Right atrium auricular region (tissue), 2 donors: ENCODE data around the gene TWIST1. TPM values are rescaled to one million over a fixed set of nuclear protein-coding genes. Genes with fewer than 3 reads are reported as not detected.
A peak's percentile ranks its signal among the peaks of the same experiment; 100 is the strongest.

ENCODE experiments used
- DNase-seq: peaks from one replicate; pipeline ENCODE4 v3.0.0-alpha.2; 2019; ENCODE audit warnings: low spot score
- H3K27ac ChIP-seq, 2 donors: fragments of 200-600 bp; sonication (generic); 1 replicate in 1 of 2; 2 replicates in 1 of 2; pipeline ENCODE4 v1.5.1; 2016 to 2019
- H3K27me3 ChIP-seq, 2 donors: fragments of 200-600 bp; sonication (generic); one replicate each; pipeline versions ENCODE4 v1.5.1 to v1.6.0; 2017 to 2019
- H3K36me3 ChIP-seq: fragments of 200-600 bp; sonication (generic); one replicate; pipeline ENCODE4 v1.5.1; 2016
- H3K4me1 ChIP-seq, 2 donors: fragments of 200-600 bp; sonication (generic); one replicate each; pipeline versions ENCODE4 v1.5.1 to v1.6.0; 2017 to 2019
- H3K4me3 ChIP-seq, 2 donors: fragments of 200-600 bp; sonication (generic); 1 replicate in 1 of 2; 2 replicates in 1 of 2; pipeline ENCODE4 v1.5.1; 2017 to 2019; ENCODE audit warnings: mild to moderate bottlenecking in 1 of 2, moderate library complexity in 1 of 2
- H3K9me3 ChIP-seq, 2 donors: fragments of 200-600 bp; sonication (generic); one replicate each; pipeline ENCODE4 v1.5.1; 2019
- CTCF ChIP-seq, 2 donors: fragments of 200-600 bp; sonication (generic); IDR thresholded peaks; one replicate each; pipeline ENCODE4 v1.5.1; 2019; ENCODE audit warnings: antibody characterized with exemption in 2 of 2
- total RNA-seq, 2 donors: library from RNA; depleted of rRNA; stranded (reverse); fragments of >200 nt; gene quantifications; one replicate each; pipeline ENCODE4 v1.1.0, GENCODE V29; 2016

The TWIST1 gene
- total RNA-seq, 2 donors from 2014 or later: 1.9 to 6.2 TPM

- Histone ChIP-seq H3K9me3 (no peaks in the 10 kb centered on the region), H3K4me1 (peaks cover 0 to 17% of the 10 kb centered on the region in 2 donors), H3K27ac (no peak overlapping the region), H3K36me3 (no peaks in the 10 kb centered on the region), H3K27me3 (peaks cover 5 to 25% of the 10 kb centered on the region in 2 donors), H3K4me3 (peak overlapping the region in 1 of 2 donors; percentile 37)
- no peak for DNase-seq
- TF ChIP-seq CTCF (IDR thresholded peaks at IDR 0.05): no peak
These were observed 5.8 kb downstream of the TWIST1 start for GRCh38 chr7:19111474-19112273.

GRCh38 chr7:19110776-19111175, 6.7 kb downstream of the TWIST1 start:
- TF ChIP-seq CTCF (IDR thresholded peaks at IDR 0.05): no peak
- H3K4me3 ChIP-seq: no peak overlapping the region
- peaks cover 5 to 18% of the 10 kb centered on the region in 2 donors for H3K27me3 ChIP-seq
- peaks cover 0 to 16% of the 10 kb centered on the region in 2 donors for H3K4me1 ChIP-seq
- H3K36me3 ChIP-seq: no peaks in the 10 kb centered on the region
- DNase-seq: no peak
- H3K27ac ChIP-seq: no peak overlapping the region
- no peaks in the 10 kb centered on the region for H3K9me3 ChIP-seq

- Histone ChIP-seq H3K27me3 (peaks cover 5 to 18% of the 10 kb centered on the region in 2 donors), H3K36me3 (no peaks in the 10 kb centered on the region), H3K4me1 (peaks cover 0 to 16% of the 10 kb centered on the region in 2 donors), H3K4me3 (no peak overlapping the region), H3K9me3 (no peaks in the 10 kb centered on the region), H3K27ac (no peak overlapping the region)
- TF ChIP-seq CTCF (IDR thresholded peaks at IDR 0.05): no peak
- DNase-seq: no peak
These were observed 7.3 kb downstream of the TWIST1 start for GRCh38 chr7:19110026-19110730.

GRCh38 chr7:19109000-19109946, 8.2 kb downstream of the TWIST1 start:
- no peak overlapping the region for H3K4me3 ChIP-seq

More at GRCh38 chr7:19109000-19109946, 8.2 kb downstream of the TWIST1 start:
- Histone ChIP-seq H3K4me1 (peaks cover 0 to 16% of the 10 kb centered on the region in 2 donors), H3K27me3 (peaks cover 5 to 18% of the 10 kb centered on the region in 2 donors), H3K27ac (no peak overlapping the region), H3K36me3 (no peaks in the 10 kb centered on the region), H3K9me3 (no peaks in the 10 kb centered on the region)
- DNase-seq: no peak
- TF ChIP-seq CTCF (IDR thresholded peaks at IDR 0.05): no peak
